ENCODE measurements around the gene KAT2B. TPM values are rescaled to one million over a fixed set of nuclear protein-coding genes. Genes with fewer than 3 reads are reported as not detected.
A peak's percentile ranks its signal among the peaks of the same experiment; 100 is the strongest.

KAT2B gene
- total and polyA plus RNA-seq, 2 of the 13 experiments (the other 11 are each of a cell fraction or from before 2014, with no cell fraction given) = 0.97 to 1.7 TPM

- no peak for TF ChIP-seq SKIL (CRISPR knock-in tag; IDR thresholded peaks at IDR 0.05; ENCODE audit: borderline replicate concordance)
- TF ChIP-seq ATM (IDR thresholded peaks at IDR 0.05; ENCODE audit: borderline replicate concordance) = no peak
- no peak for TF ChIP-seq ZNF616 (CRISPR knock-in tag; IDR thresholded peaks at IDR 0.05; ENCODE audit: low read depth)
- TF ChIP-seq ERF (CRISPR knock-in tag; IDR thresholded peaks at IDR 0.05) = peak; percentile 48; the same call in 1 of the 2 replicates
- peak; percentile 67 for TF ChIP-seq RARA (CRISPR knock-in tag; IDR thresholded peaks at IDR 0.05)
Measured at GRCh38 chr3:20080956-20081554, 40.8 kb downstream of the KAT2B start (continued).

- no peak for ATAC-seq
- ChIA-PET POLR2A (no interaction called here), CTCF (ENCODE audit: low intra/inter-chr PET ratio, low total read pairs) (no interaction called here)
- Histone ChIP-seq H3K9me3 (ENCODE audit: low read length) (no peaks in the 10 kb centered on the region), H3K27ac (ENCODE audit: extremely low read length, insufficient read depth, low read length) (no peak overlapping the region), H3K4me1 (ENCODE audit: insufficient read depth, low read length) (peaks cover 13% of the 10 kb centered on the region), H3K4me2 (ENCODE audit: low read depth, low read length) (no peak overlapping the region), H3K4me3 (replicated peaks in 1 of 3; ENCODE audit: insufficient read depth in 1 of 3, low read depth in 2 of 3, low read length in 3 of 3) (no peak overlapping the region), H3K27me3 (ENCODE audit: control insufficient read depth in 1 of 2, insufficient read depth in 2 of 2, low read length in 2 of 2) (no peaks in the 10 kb centered on the region), H3K9ac (ENCODE audit: insufficient read depth, low read depth, low read length) (no peak overlapping the region), H3K79me2 (ENCODE audit: insufficient read depth, low read length) (no peaks in the 10 kb centered on the region), H4K20me1 (ENCODE audit: insufficient read depth, low read length) (no peaks in the 10 kb centered on the region), H2AFZ (ENCODE audit: low read length) (no peak overlapping the region), H3K36me3 (replicated peaks in 1 of 2; ENCODE audit: control insufficient read depth in 1 of 2, insufficient read depth in 2 of 2, low read length in 2 of 2) (no peaks in the 10 kb centered on the region)
- no TSS peak for BruUV-seq (replicated peaks)
- in situ Hi-C loops (cut with HindIII; ENCODE audit: extremely low pct_ligation_motif_present, low pct_unique_long_range_greater_than_20kb) = no loop called here
- no peak for FAIRE-seq
- intact Hi-C loops (cut with micrococcal nuclease; ENCODE audit: unreplicated experiment) = no loop called here
- no peak for DNase-seq (ENCODE audit: low spot score)
- no peak for TF ChIP-seq SNAI1 (CRISPR knock-in tag; IDR thresholded peaks at IDR 0.05; ENCODE audit: borderline replicate concordance)
- TF ChIP-seq SCMH1 (CRISPR knock-in tag; IDR thresholded peaks at IDR 0.05; ENCODE audit: borderline replicate concordance) = no peak
- no peak for TF ChIP-seq PLSCR1 (CRISPR knock-in tag; IDR thresholded peaks at IDR 0.05; ENCODE audit: borderline replicate concordance)
- no peak for TF ChIP-seq LRRFIP1 (CRISPR knock-in tag; conservative IDR thresholded peaks at IDR 0.05)
- no peak for TF ChIP-seq ZNF33B (CRISPR knock-in tag; IDR thresholded peaks at IDR 0.05)
- TF ChIP-seq MLXIP (CRISPR knock-in tag; IDR thresholded peaks at IDR 0.05; ENCODE audit: borderline replicate concordance) = no peak
- TF ChIP-seq TFDP2 (CRISPR knock-in tag; IDR thresholded peaks at IDR 0.05) = no peak
- no peak for TF ChIP-seq ZNF749 (CRISPR knock-in tag; IDR thresholded peaks at IDR 0.05; ENCODE audit: borderline replicate concordance)
Measured at GRCh38 chr3:20083253-20083652, 43.0 kb downstream of the KAT2B start.
